Measurements from ENCODE around the gene MYO9A.

DNA sequence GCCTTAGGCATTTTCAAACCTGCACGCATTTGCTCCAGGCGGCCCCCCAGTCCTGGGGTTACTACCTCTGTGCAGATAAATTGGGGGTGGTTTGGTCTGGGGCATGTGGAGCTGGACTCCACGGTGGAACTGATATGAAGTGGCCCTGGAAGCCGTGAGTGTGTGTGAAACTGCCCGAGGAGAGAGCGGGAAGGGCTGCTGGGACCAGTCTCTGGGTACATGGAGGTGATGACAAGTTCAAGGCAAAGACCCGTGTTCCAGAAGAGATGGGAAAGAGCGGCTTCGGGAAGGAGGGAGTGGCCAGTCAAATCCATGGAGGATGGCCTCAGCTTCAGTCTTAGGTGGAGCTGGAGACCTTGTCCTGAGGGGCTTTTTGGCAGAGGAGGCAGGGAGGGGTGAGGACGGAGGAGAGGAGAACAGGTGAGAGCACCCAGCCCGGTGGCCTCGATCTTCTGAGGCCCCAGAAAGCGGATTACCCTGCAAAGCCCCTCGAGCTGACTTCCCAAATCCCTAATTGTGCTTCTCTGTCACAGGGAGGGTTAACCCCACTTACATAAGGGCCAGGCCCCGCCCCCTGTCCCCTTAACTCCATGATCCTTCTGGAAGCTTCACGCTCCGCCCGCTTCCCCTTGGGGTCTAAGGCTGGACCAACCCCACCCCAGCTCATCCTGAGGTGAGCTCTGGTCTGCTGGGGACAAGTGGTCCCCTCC lies 309.5 kb downstream of the MYO9A start:
- TF ChIP-seq, protein P1, sequence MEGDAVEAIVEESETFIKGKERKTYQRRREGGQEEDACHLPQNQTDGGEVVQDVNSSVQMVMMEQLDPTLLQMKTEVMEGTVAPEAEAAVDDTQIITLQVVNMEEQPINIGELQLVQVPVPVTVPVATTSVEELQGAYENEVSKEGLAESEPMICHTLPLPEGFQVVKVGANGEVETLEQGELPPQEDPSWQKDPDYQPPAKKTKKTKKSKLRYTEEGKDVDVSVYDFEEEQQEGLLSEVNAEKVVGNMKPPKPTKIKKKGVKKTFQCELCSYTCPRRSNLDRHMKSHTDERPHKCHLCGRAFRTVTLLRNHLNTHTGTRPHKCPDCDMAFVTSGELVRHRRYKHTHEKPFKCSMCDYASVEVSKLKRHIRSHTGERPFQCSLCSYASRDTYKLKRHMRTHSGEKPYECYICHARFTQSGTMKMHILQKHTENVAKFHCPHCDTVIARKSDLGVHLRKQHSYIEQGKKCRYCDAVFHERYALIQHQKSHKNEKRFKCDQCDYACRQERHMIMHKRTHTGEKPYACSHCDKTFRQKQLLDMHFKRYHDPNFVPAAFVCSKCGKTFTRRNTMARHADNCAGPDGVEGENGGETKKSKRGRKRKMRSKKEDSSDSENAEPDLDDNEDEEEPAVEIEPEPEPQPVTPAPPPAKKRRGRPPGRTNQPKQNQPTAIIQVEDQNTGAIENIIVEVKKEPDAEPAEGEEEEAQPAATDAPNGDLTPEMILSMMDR (conservative IDR thresholded peaks at IDR 0.05), result no peak
- TF ChIP-seq EZH2 (IDR thresholded peaks at IDR 0.05; ENCODE audit: low read depth), result no peak
